ENCODE measurements around the gene SLC4A7.

SLC4A7 gene

GRCh38 chr3:27376109-27376772, 107.9 kb downstream of the SLC4A7 start:
- DNase-seq (ENCODE audit: low spot score), result no peak
- no peak for TF ChIP-seq CTCF (IDR thresholded peaks at IDR 0.05; ENCODE audit: borderline replicate concordance, control extremely low read depth, extremely low read depth, insufficient read depth, missing control alignments)
- in situ Hi-C loops (cut with MboI; ENCODE audit: low sequenced_read_pairs, unreplicated experiment), result no loop called here

- peak; percentile 96 for DNase-seq (ENCODE audit: low spot score)
- in situ Hi-C loops (cut with MboI; ENCODE audit: low sequenced_read_pairs, unreplicated experiment), result no loop called here
- TF ChIP-seq CTCF (IDR thresholded peaks at IDR 0.05; ENCODE audit: borderline replicate concordance, control extremely low read depth, extremely low read depth, insufficient read depth, missing control alignments), result no peak
Observed at GRCh38 chr3:27368831-27369607, 115.2 kb downstream of the SLC4A7 start, which contains the start of gene NEK10. NEK10 (minus strand) TSS chr3:27369383; CDS start chr3:27352882, 16,501 bp downstream.

GRCh38 chr3:27366062-27366591, 118.1 kb downstream of the SLC4A7 start:
- no peak for TF ChIP-seq CTCF (IDR thresholded peaks at IDR 0.05; ENCODE audit: borderline replicate concordance, control extremely low read depth, extremely low read depth, insufficient read depth, missing control alignments)
- DNase-seq (ENCODE audit: low spot score), result no peak
- in situ Hi-C loops (cut with MboI; ENCODE audit: low sequenced_read_pairs, unreplicated experiment), result no loop called here

- DNase-seq (ENCODE audit: low spot score), result no peak
- in situ Hi-C loops (cut with MboI; ENCODE audit: low sequenced_read_pairs, unreplicated experiment), result no loop called here
- no peak for TF ChIP-seq CTCF (IDR thresholded peaks at IDR 0.05; ENCODE audit: borderline replicate concordance, control extremely low read depth, extremely low read depth, insufficient read depth, missing control alignments)
Observed at GRCh38 chr3:27360113-27361078, 123.8 kb downstream of the SLC4A7 start.

- TF ChIP-seq CTCF (IDR thresholded peaks at IDR 0.05; ENCODE audit: borderline replicate concordance, control extremely low read depth, extremely low read depth, insufficient read depth, missing control alignments), result no peak
- no peak for DNase-seq (ENCODE audit: low spot score)
- in situ Hi-C loops (cut with MboI; ENCODE audit: low sequenced_read_pairs, unreplicated experiment), result no loop called here
Observed at GRCh38 chr3:27358372-27358771, 125.8 kb downstream of the SLC4A7 start.
